Skin epidermis (tissue), 12 donors: Measurements from ENCODE around the gene NGB.
"Not testable (repeated sequence)": the region's sequence is repeated elsewhere in the genome, so short reads cannot be mapped to it uniquely, and the experiment has no call there.

Experiments
- H3K27ac ChIP-seq, 21 experiments: fragments of 200-600 bp; sonication (generic) in 11 of 21; one replicate each; pipeline ENCODE4 v1.5.0; 2020; ENCODE audit warnings: mild to moderate bottlenecking in 3 of 21, inconsistent platforms in 2 of 21, moderate library complexity in 2 of 21
- H3K4me3 ChIP-seq, 7 experiments: fragments of 200-600 bp; sonication (generic) in 2 of 7; one replicate each; pipeline ENCODE4 v1.5.0; 2020; ENCODE audit warnings: inconsistent platforms in 2 of 7, mild to moderate bottlenecking in 2 of 7, moderate library complexity in 1 of 7

NGB gene

DNA sequence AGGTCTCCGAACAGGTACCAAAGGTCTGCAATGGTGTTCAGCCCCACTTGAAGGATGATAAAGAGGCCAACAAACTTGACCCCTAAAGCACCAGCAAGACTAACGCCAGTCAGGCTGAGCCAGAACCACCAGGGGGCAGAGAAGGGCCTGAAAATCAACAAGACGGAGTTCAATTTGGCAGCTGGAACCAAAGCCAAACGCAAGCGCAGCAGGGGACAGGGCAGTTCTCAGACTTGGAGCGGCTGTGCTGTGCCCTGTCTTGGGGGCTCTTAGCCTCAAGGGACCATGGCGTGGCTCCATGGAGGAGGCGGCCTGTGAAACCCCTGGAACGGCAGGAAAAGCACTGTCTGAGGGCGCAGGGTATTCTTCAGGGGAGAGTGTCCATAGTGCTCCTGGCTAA, 30.1 kb upstream of the NGB start:
- Histone ChIP-seq H3K27ac (no peak overlapping the region), H3K4me3 (no peak overlapping the region)

DNA sequence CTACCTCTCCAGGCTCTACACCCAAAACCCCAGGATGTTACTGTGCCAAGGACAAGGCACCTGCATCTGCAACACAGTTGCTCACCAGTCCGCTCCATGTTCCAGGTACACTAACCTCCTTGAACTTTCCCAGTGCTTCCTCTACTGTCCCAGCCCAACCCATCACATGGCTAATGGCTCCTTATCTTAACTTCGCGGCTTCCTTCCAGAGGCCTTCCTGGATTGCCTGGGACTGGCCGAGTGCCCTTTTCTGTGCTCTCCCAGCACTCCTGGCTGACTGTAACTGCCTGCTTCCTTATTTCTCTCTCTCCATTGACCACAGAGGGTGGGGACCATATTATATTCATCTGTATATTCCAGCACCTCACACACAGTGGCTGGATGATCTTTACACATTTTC, 28.8 kb upstream of the NGB start:
- no peak overlapping the region for H3K4me3 ChIP-seq

DNA sequence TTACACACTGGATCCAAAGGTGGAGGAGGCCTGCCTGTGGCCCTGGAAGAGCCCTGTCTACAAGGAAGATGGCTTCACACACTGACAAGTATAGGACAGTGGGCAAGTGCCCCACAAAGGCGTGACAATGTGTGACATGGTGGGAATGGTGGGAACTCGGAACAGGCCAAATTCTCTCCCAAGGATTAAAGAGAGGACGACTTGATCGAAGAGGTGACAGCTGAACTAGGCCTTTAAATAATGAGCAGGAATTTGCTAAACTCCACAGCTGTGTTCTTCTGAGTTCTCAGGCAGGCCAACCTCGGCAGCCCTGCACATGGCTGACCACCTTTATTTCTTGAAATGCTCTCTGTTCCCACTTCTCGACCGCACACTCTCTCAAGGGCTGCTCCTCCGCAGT, 25.9 kb upstream of the NGB start:
- H3K27ac ChIP-seq = no peak overlapping the region
- H3K4me3 ChIP-seq = no peak overlapping the region

More for the DNA sequence above, 28.8 kb upstream of the NGB start:
- H3K27ac ChIP-seq = no peak overlapping the region

DNA sequence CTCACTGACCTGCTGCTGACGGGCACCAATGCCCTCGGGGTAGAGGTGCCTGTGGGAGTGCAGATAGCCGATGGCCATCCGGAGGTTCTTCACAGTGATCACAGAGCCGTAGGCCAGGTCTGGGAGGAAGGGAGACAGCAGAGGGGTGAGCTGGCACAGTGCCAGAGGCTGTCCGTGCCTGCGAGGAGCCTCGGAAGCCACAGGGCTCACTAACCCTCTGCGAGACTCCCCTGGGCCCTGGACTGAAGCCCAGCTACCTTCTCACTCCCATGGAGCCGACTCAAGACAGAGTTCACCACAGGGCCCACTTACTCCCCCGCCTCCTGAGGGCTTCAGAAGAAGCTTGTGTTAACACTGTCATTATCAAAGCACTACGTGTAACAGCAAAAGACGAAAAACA, 25.1 kb upstream of the NGB start:
- Histone ChIP-seq H3K4me3 (no peak overlapping the region), H3K27ac (no peak overlapping the region)

DNA sequence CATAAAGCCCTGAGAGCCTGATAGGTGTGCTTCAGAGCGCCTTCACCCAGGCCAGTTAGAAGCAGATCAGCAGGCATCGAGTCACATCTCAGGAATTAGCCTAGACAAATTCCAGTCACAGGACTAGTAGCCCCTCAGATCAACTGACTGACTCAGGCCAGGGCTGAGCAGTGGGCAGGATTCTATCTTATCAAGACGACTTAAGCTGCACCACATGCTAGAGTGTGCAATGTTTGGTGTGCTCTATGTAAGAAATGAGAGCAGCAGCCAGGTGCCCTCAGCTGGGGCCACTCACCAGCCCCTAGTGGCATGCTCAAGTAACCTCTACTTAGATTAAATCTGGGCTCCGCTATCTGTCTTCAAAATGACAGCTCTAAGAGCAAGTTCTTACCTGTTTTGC, 19.7 kb upstream of the NGB start:
- H3K4me3 ChIP-seq = no peak overlapping the region
- no peak overlapping the region for H3K27ac ChIP-seq

DNA sequence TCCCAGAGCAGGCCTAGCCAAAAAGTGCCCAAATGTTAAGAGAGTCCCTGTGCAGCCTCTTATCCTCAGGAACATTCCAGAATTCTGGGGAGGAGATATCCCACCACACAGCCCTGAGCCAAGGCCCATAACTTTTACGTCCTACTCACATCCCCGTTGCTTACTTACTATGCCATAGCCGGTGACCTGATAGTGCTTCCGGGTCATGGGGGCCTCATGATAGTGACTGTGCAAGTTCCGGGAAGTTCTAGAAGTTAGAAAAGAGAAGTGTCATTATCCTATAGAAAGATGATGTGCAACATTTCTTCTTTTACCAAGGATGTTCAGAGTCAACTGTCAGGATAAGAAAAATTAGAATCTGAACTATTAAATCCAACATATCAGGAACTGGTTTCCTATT, 15.6 kb upstream of the NGB start:
- no peak overlapping the region for H3K27ac ChIP-seq
- H3K4me3 ChIP-seq = no peak overlapping the region

DNA sequence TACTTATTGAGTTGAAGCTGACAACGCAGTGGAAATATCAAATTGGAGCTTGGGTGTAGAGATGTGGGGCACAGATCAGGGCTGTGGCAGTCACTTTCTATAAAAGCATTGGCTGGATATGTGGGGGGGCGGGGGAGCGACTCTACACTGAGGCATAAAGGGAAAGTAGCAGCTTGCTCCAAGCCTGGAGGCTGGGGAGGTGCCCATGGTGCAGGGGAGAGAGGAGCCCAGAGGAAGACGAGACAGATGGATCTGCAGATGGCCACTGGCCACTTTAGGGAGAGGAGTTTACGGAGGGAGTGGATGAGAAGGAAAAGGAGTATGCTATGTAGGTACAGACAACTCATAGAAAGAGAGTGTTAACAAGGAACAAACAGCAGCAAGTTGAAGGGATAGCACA, 13.5 kb upstream of the NGB start:
- no peak overlapping the region for H3K4me3 ChIP-seq
- H3K27ac ChIP-seq = no peak overlapping the region

DNA sequence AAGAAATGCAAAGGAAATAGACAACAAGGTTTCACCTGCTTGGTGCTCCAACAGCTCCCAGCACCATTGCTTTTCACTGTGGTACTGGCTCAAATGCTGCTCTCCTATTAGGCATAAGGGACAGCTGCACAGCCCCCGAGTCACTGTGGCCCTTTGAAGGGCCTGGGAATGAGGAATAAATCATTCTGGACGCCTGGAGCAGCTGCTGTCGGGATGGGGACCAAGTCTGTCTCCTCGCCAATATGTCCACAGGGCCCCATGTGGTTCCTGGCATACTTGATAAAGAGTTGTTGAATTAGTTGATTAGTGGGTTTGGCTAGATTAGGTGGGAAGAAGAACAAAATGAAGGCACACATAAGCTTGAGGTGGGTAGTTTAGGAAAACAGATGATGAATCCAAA, 13.1 kb upstream of the NGB start:
- H3K4me3 ChIP-seq = no peak overlapping the region
- H3K27ac ChIP-seq = no peak overlapping the region

DNA sequence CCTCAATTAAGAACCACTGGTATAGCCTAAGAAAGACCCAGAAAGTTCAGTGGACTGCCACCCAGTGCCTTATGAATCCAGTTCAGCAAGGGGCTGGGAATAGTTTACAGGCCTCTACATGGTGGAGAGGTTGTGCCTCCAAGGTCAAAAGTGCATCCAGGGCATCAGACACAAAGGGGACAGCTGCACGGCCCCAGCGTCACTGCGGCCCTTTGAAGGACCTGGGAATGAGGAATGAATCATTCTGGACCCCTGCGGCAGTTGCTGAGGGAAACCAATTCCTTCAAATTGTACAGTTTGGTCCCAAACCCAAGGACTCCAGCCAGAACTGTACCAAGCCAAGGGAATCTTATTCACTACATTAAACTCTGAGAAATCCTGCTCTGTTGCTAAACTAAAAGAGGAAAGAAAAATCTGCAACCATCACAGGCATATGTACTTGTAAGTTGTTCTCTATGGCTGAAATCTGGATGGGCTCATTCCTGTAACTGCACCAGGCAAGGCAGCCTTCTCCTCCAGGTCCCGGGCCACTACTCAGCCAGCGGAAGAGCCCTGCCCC, 10.9 kb upstream of the NGB start:
- no peak overlapping the region for H3K4me3 ChIP-seq
- H3K27ac ChIP-seq = no peak overlapping the region

DNA sequence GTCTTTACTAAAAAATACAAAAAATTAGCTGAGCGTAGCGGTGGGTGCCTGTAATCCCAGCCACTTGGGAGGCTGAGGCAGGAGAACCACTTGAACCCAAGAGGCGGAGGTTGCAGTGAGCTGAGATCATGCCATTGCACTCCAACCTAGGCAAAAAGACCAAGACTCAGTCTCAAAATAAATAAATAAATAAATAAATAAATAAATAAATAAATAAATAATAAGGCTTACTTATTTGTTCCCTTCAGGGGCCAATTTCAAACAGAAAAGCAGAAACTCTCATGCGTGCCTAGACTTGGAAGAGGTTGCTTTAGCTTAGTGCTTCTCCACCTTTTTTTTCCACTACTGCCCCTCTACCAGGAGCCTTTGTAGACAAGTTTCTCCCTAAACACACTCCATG, 9.9 kb upstream of the NGB start:
- not testable (repeated sequence) for H3K27ac ChIP-seq, H3K4me3 ChIP-seq

DNA sequence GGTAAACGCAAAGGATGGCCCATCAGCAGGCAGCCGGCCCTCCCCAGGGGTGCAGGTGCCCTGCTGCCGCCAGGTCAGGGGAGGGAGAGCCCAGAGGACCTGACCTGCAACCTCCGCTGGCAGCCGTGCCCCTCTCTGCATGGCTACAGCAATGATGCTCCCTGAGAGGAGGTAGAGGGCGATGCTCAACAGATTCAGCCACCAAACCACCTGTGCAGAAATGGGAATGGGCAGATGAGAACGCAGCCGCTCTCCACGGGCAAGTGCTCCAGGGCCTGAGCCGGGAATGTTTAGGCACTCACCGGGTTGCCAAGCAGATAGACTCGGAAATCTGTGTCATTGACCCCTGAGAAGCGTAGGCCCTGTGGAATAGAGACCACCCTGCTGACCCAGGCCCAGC, 8.7 kb upstream of the NGB start:
- no peak overlapping the region for H3K4me3 ChIP-seq

DNA sequence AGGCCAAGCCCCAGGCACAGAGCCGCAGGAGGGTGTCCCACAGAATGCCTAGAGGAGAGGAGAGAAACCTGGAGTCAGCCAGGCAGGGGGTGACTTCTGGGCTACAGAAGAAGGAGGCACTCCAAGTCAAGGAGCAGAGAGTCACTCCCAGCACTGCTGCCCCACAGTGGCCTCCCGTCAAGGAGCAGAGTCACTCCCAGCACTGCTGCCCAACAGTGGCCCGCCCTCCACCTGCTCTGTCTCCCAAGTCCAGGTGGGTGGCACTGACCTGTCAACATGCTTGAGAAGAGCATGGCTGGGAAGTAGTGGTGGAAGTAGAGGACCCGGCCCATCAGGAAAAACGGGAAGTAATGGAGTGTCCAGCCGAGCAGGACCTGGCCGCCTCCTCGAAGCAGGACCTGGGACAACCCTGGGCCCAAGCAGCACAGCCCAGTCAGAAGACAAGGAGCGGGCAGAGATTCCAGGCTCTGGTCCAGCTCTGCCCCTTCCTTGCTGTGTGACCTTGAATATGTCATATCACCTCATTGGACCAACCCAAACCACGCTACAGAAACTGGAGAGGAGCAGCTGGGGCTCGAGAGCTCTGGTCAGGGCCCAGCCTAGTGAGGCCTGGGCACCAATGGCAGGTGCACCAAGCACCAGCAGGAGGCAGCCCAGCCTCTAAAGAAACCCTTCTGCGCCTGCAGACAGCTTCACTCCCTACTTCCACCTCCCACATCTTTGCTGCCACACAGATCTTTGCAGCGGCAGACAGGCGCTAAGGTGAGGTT, 7.6 kb upstream of the NGB start:
- Histone ChIP-seq H3K27ac (no peak overlapping the region), H3K4me3 (no peak overlapping the region)

More for the DNA sequence above, 8.7 kb upstream of the NGB start:
- no peak overlapping the region for H3K27ac ChIP-seq

DNA sequence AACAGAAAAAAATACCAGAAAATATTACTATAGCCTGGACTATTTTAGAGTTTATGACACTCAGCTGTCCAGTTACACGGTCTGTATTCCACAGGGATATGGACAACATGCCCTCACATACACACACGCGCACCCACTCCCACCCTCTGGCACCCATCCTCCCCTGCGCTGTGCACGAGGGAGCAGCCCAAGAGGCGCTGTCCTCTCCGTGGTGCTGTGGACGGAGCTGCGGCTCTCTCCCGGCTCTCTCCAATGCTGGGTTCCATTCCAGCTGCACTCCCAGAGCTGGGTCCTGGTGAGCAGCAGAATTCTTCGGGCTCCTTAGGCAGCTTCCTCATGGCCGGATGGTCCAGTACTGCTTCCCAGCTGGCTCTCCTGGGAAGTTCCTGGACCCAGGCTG, 6.0 kb upstream of the NGB start:
- no peak overlapping the region for H3K27ac ChIP-seq
- no peak overlapping the region for H3K4me3 ChIP-seq

DNA sequence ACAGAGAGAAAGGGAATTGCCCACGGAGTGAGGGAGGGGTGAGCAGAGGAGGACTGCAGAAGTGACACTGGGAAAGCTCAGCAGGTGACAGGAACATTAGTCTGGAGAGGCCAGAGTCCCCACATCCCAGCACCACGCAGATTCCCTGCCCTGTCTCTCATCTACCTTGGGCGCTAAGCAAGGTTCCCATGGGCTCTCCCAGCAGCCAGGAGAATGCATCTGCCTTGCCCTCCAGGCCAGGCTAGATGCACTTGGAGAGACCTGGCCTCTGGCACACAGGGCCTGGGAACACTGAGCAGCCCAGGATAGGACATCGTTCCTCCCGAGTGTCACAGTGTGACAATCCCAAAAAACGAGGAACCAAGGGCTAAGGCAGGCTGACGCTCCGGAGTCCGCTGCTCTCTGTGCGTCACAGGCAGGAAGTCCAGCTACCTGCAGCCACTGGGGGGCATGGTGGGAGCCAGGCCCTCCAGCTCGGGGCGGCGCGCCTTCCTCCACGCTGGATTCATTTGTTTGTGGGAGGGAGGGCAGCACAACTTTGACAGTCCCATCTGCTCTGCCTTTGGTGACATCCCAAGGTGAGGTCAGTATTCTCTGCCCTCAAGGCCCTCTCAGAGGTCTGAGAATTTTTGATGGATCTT, 5.4 kb upstream of the NGB start:
- Histone ChIP-seq H3K27ac (no peak overlapping the region), H3K4me3 (no peak overlapping the region)

DNA sequence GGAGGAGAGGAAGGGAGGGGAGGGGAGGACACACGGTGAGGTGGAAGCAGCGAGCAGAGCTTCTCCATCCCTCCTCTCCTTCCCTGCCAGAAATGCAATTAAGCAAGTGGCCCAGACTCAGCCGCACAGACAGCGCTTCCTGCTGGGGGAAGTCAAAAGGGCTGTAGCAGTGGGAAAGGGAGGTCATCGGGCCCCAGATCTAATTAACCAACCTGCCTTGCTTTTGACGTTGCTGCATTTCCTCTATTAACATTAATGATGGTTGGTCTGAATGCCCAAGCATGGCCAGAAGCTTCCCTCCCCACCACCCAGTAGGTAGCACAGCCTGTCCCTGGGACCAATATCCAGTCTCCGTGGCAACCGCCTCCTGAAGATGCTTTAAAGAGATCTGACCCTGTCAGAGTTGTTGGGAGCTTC, 4.6 kb upstream of the NGB start:
- Histone ChIP-seq H3K4me3 (no peak overlapping the region), H3K27ac (no peak overlapping the region)

DNA sequence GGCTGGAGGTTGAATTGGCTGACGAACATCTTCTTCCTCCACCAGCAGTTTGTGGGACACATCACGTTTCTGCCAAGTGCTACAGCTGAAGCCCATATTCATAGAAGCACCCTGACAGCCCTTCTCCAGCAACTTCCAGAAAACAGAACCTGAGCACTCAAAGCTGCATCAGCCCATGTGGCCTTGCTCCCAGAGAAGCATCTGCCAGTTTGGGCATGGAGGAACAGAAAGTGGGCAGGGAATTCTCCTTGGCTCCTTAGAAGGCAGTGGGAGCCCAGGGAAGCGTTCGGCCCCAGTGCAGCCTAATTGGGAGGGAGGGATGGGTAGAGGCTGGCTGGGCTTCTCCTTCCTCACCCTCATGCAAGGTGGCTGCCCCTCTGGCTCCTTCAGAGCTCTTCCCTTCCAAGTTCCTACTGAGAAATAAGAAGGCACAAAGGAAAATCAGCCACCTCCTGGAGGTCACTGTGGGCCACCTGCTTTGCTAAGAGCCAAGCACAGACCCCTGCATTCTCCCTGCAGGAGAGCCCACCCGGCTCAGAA, 4.1 kb upstream of the NGB start:
- Histone ChIP-seq H3K27ac (no peak overlapping the region), H3K4me3 (no peak overlapping the region)

DNA sequence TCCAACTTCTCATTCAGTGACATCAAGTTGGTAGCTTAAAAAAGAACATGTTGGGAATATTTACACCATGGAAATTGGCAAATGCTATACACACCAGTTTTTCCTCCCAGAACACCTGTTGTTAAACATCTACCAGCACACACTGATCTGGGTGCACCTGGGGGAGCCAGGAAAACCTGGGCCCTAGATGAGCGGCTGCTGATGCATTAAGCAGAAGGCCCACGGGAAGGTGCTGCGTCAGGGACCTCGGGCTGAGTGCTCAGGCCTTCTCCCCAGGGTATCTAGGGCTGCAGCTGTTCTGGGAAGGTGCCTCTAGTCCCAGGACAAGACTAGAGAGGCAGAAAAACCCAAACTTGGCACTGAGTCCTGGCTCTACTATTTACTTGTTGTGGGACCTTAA, 2.8 kb upstream of the NGB start:
- no peak overlapping the region for H3K4me3 ChIP-seq
- no peak overlapping the region for H3K27ac ChIP-seq

DNA sequence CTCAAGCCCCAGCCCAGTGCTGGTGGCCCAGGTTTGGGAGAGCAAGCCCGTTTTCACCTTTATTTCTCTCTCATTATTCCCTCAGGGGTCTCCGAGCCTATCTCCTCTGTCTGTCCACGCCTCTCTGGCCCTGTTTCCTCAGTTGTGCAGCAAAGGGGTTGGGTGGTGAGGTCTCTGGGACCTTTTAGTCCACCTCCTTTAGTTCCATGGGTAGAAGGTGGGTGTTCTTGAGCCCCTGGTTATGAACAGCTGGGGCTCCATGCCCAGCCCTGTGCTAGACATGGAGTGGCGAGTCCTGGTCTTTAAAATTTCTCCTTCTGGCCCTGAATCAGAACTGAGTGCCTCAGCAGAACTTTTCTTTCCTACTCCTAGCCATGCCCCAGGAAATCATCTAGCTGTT, 1.3 kb upstream of the NGB start:
- Histone ChIP-seq H3K27ac (no peak overlapping the region), H3K4me3 (no peak overlapping the region)

DNA sequence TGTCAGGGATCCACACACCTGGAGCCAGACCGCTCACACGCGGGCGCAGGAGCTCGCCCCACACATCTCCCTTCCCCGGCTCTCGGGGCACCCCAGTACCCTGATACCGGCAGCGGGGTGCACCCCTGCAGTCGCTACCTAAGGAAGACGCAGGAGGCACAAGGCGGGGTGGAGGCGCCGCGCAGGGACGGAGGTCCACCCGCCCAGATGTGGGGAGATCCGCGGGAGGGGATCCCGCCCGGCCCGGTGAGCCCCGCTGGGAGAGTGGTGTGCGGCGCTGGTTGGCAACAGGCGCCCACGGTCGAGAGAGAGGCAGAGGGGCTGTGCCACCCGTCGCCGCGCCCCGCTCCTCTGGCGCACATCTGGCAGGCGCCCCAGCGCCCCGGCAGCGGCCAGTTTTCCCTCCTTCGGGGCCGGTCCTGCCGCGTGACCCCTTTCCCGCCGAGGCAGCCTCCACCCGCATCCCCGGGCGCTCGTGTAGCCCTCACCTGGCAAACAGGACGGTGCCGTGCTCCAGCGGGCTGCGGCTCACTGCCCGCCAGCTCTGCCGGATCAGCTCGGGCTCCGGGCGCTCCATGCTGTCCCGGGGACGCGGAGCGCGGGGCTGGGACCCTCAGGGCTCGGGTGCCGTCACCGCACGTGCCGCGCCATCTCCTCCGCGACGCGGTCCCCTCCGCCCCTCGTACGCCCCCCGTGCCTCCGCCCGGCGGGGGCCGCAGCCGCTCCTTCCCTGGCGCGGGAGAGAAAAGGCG, 469 bp downstream of the NGB start:
- Histone ChIP-seq H3K27ac (no peak overlapping the region), H3K4me3 (peak overlapping the region in 2 of 7 experiments; percentile 19 to 21)

DNA sequence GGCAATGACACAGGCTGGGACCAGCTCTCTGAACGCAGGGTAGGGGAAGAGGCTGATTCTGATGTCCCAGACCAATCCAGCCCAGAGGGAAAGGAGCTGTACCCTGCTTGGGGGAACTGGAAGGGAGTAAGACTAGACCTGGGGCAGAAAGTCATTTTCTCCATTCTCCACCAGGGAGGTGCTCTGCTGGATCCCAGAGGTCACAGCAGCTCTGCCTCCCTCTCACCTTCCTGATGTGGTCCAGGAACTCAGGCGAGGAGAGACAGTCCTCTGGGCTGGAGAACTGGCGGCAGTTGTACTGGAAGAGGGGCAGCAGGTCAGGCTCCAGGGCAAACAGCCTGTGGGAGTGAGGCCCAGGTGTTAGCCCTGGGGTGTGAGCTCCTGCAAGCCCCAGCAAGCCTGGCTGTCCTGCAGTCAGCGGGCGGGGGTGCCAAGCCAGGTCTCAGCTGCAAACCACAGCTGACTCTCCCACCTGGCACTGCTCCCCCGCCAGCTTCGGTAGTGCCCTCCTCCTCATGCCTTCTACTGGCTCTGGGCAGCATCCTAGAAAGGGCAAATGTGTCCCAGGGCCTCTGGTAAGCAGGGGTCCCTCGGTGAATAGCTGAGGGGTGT, 1.9 kb downstream of the NGB start:
- no peak overlapping the region for H3K27ac ChIP-seq
- no peak overlapping the region for H3K4me3 ChIP-seq
